Activated CD8-positive, alpha-beta T cell treated with anti-CD3 and anti-CD28 coated beads for 36 hours (primary cell): ENCODE measurements around the gene KRT13. TPM values are rescaled to one million over a fixed set of nuclear protein-coding genes. Genes with fewer than 3 reads are reported as not detected.

Source experiments
- ATAC-seq: fragments of 200-7000 bp; cut with Tn5 transposase; one replicate; pipeline ENCODE4 v1.10.0; 2021; ENCODE audit warnings: mild to moderate bottlenecking, moderate library complexity
- CTCF ChIA-PET: fragments of 350-600 bp; sonication (Branson Sonifier 250); formaldehyde crosslinking; loops from one replicate; lab custom pipeline; 2021; ENCODE audit warnings: antibody characterized with exemption; lab: Charles Lee
- POLR2A ChIA-PET: fragments of 350-600 bp; sonication (Branson Sonifier 250); formaldehyde crosslinking; loops from one replicate; lab custom pipeline; 2021; ENCODE audit warnings: antibody characterized with exemption; lab: Charles Lee
- DNase-seq: peaks from one replicate; pipeline ENCODE4 v3.0.0-alpha.2; 2020
- H3K27ac Mint-ChIP-seq: one replicate; pipeline ENCODE4 v1.8.0; 2021; ENCODE audit warnings: mild to moderate bottlenecking, mixed read lengths
- H3K27me3 Mint-ChIP-seq: one replicate; pipeline ENCODE4 v1.8.0; 2021; ENCODE audit warnings: mixed read lengths
- H3K36me3 Mint-ChIP-seq: one replicate; pipeline ENCODE4 v1.8.0; 2021; ENCODE audit warnings: low read depth, mixed read lengths
- H3K4me1 Mint-ChIP-seq: one replicate; pipeline ENCODE4 v1.8.0; 2021; ENCODE audit warnings: low read depth, mixed read lengths
- H3K4me3 Mint-ChIP-seq: one replicate; pipeline ENCODE4 v1.8.0; 2021; ENCODE audit warnings: mild to moderate bottlenecking, moderate library complexity, mixed read lengths
- H3K9me3 Mint-ChIP-seq: one replicate; pipeline ENCODE4 v1.8.0; 2021; ENCODE audit warnings: mixed read lengths
- CTCF ChIP-seq: fragments of 200-600 bp; IDR thresholded peaks from one replicate; pipeline ENCODE4 v1.8.0; 2022; ENCODE audit warnings: antibody characterized with exemption, mild to moderate bottlenecking
- intact Hi-C: fragments of 100-400 bp; cut with micrococcal nuclease; formaldehyde crosslinking; loops from one replicate; pipeline ENCODE4 v1.10.0; 2022
- total RNA-seq, 2 experiments: library from RNA; stranded (reverse); gene quantifications; one replicate each; pipeline ENCODE4 v1.2.3, GENCODE V29; 2021

The KRT13 gene
- total RNA-seq, 2 experiments from 2014 or later: not detected

- TF ChIP-seq CTCF: no peak
- DNase-seq (no peak), ATAC-seq (no peak)
- peaks cover 59% of the 10 kb centered on the region for H3K27me3 Mint-ChIP-seq
- POLR2A ChIA-PET: no interaction called here
- intact Hi-C loops: no loop called here
- no peak overlapping the region for H3K4me3 Mint-ChIP-seq
- no peaks in the 10 kb centered on the region for H3K36me3 Mint-ChIP-seq
- H3K27ac Mint-ChIP-seq: no peak overlapping the region
- peaks cover 3% of the 10 kb centered on the region for H3K4me1 Mint-ChIP-seq
- CTCF ChIA-PET: interaction anchor here (0.9 to 2.0 kb wide), 4 partner anchors 17 to 131 kb away, joined by 3 to 11 read pairs (median 3); no protein-coding TSS in a partner anchor
- no peaks in the 10 kb centered on the region for H3K9me3 Mint-ChIP-seq
Measured at GRCh38 chr17:41531993-41532392, 26.6 kb upstream of the KRT13 start.

- H3K4me3 Mint-ChIP-seq: no peak overlapping the region
- CTCF ChIA-PET: interaction anchor here (1.3 to 1.6 kb wide), 3 partner anchors 19 to 133 kb away, joined by 4 to 5 read pairs (median 5); no protein-coding TSS in a partner anchor
- TF ChIP-seq CTCF: no peak
- H3K9me3 Mint-ChIP-seq: no peaks in the 10 kb centered on the region
- no peaks in the 10 kb centered on the region for H3K36me3 Mint-ChIP-seq
- intact Hi-C loops: no loop called here
- ATAC-seq (no peak), DNase-seq (no peak)
- POLR2A ChIA-PET: no interaction called here
- H3K27ac Mint-ChIP-seq: no peak overlapping the region
- peaks cover 61% of the 10 kb centered on the region for H3K27me3 Mint-ChIP-seq
- peaks cover 3% of the 10 kb centered on the region for H3K4me1 Mint-ChIP-seq
Measured at GRCh38 chr17:41530062-41531048, 24.9 kb upstream of the KRT13 start.

GRCh38 chr17:41529491-41529915 lies 24.1 kb upstream of the KRT13 start:
- POLR2A ChIA-PET: no interaction called here
- H3K36me3 Mint-ChIP-seq: no peaks in the 10 kb centered on the region
- no peak for ATAC-seq
- CTCF ChIA-PET: interaction anchor here (0.7 to 1.6 kb wide), 3 partner anchors 20 to 133 kb away, joined by 3 to 5 read pairs (median 4); no protein-coding TSS in a partner anchor
- no peaks in the 10 kb centered on the region for H3K9me3 Mint-ChIP-seq
- intact Hi-C loops: no loop called here
- no peak overlapping the region for H3K27ac Mint-ChIP-seq
- peaks cover 59% of the 10 kb centered on the region for H3K27me3 Mint-ChIP-seq
- no peak overlapping the region for H3K4me3 Mint-ChIP-seq
- TF ChIP-seq CTCF: no peak
- H3K4me1 Mint-ChIP-seq: peaks cover 3% of the 10 kb centered on the region
- no peak for DNase-seq

GRCh38 chr17:41528959-41529353 lies 23.5 kb upstream of the KRT13 start:
- TF ChIP-seq CTCF: no peak
- Mint-ChIP-seq H3K27ac (no peak overlapping the region), H3K4me1 (peaks cover 3% of the 10 kb centered on the region), H3K4me3 (no peak overlapping the region), H3K27me3 (peaks cover 59% of the 10 kb centered on the region), H3K9me3 (no peaks in the 10 kb centered on the region), H3K36me3 (no peaks in the 10 kb centered on the region)
- ChIA-PET POLR2A (no interaction called here), CTCF (interaction anchor here (0.7 to 1.6 kb wide), 4 partner anchors 20 to 134 kb away, joined by 3 to 8 read pairs (median 4); no protein-coding TSS in a partner anchor)
- intact Hi-C loops: no loop called here
- no peak for ATAC-seq
- DNase-seq: no peak
